Fibroblast of upper back skin (primary cell): ENCODE data around the gene NOS3.
A peak's percentile ranks its signal among the peaks of the same experiment; 100 is the strongest.

Experiments
- DNase-seq: peaks from one replicate; pipeline ENCODE4 v3.0.0-alpha.2; 2013

NOS3 gene

GRCh38 chr7:150990416-150991186 is at the start of gene NOS3:
TSS of gene NOS3 (plus strand) at chr7:150991017. CDS start at chr7:150993804, 2,787 bp downstream.
- no peak for DNase-seq

- DNase-seq = no peak
These were observed 49.3 kb upstream of the NOS3 start for GRCh38 chr7:150941351-150942000.

DNA sequence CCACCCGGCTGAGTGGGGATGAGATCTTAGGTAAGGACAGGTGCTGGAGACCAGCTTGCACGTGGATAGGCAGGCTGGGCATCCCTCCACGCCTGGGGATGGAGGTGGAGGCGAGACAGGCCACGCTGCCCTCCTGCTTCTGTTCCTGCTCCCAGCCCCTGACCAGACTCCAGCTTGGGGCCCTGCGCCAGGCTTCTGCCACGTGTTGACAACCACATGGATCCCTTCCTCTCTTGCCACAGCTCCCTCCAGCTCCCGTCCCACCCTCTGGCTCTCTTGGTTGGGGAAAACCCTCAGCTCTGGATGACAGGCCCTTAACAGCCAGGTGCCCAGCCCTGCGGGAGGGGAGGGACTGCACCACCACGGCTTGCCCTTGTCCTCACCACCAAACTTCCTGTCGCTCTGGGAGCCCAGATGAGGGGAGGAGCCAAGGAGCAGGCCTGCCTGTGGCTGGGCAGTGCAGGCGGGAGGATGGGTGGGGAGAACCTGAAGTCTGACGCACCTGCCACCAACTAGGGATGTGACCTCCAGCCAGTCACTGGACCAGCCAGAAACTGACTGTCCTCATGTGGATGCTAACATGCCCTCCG is 48.7 kb upstream of the NOS3 start:
- DNase-seq = no peak

GRCh38 chr7:150942591-150943452 is 48.0 kb upstream of the NOS3 start:
- no peak for DNase-seq

DNA sequence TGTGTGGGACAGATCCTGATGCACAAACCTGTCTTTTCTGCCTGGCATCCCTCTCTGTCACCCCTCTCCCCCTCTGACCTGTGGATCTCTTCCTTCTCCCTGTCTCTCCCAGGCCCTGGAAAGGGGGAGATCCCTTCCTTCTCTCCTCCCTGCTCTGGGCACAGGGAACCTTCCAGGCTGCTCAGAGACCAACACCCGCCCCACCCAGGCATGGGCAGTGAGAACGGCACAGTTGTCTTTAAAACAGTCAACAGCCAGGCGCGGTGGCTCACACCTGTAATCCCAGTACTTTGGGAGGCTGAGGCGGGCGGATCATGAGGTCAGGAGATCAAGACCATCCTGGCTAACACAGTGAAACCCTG is 47.4 kb upstream of the NOS3 start:
- DNase-seq = no peak

DNA sequence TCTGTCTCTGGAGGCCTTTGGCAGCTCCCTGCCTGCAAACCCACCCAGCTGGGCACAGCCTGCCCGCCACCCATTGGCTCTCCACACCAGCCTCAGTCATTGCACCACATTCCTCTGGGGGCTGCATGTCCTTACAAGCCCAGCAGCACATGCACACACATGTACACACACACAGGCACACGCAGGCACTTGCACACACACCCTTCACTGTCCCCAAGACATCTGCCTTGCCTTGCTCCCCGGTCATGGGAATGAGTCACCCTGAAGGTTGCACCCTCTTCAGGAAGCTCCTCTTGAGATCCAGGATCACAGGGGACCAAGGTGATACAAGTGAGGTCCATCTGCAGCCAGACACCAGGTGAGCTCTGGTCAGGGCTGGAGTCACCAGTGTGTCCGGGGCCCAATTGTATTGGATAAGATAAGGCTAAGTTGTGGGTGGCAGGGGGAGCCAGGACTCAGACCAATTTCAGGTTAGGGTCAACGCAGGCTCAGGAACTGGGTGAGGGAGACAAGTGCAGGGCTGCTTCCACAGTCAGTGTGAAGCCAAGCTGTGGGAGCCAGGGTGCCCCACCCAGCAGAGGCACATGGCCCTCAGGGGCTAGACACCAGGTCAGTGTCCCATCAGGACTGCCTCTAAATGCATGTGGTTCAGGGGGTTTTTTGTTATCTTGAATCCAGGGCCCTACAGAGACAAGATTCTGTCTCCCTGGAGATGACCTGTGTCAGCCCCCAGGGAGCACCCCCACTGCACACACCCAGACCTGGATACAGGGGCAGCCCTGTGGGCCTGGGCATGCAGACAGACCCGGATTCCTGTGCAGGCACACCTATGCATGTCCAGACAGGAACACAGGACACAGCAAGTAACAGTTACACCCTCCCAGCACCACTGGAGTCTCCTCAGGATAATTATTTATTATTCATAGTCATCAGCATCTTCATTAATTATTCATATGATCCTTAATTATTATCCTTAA is 46.5 kb upstream of the NOS3 start:
- no peak for DNase-seq

DNA sequence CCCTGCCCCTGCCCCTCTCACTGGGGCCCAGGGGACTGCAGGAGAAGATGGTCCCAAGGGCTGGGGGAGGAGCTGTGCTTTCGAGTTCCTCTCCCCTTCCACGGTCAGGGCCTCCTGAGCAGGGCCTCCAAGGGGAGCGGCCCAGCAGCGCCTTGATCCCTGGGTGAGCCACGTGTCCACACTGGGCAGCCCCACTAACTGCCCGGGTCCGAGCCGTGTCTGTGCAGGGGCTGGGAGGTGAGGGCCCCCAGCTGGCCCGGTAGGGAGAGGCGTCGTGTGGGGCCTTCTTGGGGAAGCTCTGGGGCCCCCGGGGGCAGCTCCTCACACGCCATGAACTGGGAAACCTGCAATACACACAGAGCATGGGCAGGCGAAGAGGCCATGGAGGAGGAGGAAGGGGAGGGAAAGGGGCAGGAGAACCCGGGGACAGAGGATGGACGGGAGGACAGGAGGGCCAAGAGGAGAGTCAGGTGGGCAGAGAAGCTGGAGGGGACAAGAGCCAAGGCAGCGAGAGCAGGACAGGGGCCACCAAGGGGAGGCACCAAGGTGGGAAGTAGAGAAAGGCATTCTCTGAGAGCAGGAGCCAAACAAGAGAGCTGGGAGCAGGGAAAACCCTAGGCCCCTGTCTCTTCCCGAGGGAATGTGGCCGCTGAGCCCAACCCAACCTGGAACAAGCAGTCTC is 45.5 kb upstream of the NOS3 start:
- DNase-seq = no peak

DNA sequence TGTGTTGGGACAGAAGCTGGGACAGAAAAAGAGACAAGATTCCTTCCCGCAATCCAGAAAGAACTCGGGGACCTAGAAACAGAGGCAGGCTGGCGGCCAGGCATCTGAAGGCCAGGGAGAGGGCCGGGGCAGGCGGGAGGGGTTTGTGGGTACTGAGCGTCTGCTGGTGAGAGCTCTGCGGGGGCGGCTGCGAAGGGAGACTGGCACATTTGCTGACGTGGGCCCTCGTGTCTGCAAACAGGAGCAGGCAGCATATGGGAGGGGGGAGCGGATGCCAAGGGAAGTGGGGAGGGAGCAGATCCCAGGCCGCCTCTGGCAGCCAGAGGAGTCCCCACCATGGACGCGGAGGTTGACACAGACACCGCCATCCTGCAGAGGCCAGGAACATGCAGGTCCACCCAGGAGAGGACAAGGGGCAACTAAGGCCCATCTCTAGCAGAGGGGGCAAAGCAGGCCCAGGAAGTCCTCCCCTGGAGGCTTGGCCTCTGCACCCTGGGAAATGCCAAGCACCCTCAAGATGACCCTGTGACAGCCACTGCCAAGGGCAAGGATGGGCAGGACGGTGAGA is 44.9 kb upstream of the NOS3 start:
- DNase-seq = no peak

- no peak for DNase-seq
These were observed 44.2 kb upstream of the NOS3 start for GRCh38 chr7:150946421-150947240.

GRCh38 chr7:150947241-150947745 is 43.5 kb upstream of the NOS3 start:
- DNase-seq = no peak

GRCh38 chr7:150947761-150948651 is 42.8 kb upstream of the NOS3 start:
- no peak for DNase-seq

DNA sequence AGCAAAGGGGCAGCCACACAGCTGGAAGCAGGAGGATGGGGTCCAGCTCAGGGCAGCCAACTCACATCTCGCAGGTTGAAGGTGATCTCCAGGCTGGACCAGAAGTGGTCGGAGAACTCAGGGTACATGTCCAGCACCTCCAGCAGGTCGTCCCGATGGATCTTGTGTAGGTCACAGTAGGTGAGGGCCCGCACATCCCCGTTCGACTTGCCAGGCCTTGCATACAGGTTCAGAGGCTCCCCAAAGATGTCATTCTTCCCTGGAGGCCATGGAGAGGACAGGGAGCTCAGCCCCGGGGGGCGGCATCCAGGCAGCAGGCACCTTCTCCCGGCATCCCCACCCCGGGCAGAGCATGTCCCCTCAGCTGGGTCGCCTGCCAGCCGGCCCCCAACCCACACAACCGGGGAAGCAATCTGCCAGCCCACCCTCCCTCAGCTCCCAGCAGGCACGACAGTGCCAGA is 42.0 kb upstream of the NOS3 start:
- no peak for DNase-seq

DNA sequence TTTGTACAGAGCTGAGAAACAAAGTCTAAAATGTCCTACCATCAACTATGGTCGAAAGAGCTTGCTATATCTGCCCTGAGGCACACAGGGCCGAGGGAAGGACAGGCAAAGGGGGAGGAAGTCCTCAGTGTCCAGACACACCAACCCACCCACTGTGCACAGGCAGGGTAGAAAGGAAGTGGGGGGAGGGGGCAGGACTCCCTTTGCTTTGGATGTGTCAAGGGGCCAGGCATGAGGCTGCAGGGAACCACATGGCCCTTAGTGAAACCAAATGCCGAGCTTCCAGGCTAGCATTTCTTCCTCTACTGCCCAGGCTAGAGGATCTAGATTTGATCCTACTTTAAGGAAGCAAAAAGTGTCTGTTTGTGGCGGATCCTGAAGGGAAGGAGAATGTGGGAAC is 41.3 kb upstream of the NOS3 start:
- DNase-seq = peak; percentile 15

GRCh38 chr7:150949971-150950491 is 40.8 kb upstream of the NOS3 start:
- no peak for DNase-seq

DNA sequence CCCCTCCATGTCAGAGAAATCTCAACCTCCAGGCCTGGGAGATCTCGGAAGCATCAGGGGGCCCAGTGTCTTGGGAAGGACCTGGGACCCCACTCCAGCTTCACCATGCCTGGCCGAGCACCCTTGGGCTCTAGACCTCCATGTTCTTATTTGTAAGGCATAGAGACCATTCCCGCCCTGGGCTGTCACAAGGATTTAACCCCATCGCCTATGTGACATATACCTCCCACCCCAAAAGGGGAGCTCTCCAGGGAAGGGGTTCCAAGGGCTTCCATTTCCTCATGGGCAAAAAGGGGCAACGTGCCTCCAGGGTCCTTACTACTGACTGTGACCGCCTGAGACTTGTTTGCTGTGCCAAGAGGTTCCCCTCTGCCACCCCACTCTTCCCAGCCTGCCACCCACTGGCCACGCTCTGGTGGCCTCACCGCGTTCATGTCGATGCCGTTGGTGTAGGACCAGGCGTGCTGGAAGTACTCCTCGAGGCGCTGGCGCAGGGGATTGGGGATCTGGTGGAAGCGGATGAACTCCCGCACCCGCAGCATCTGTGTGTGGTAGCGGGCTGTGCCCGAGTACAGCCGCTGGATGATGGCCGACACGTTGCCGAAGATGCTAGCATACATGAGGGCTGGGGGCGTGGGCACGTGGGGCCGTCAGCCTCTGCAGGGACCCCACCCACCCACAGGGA is 40.2 kb upstream of the NOS3 start:
- DNase-seq = no peak

- no peak for DNase-seq
These were observed 39.7 kb upstream of the NOS3 start for GRCh38 chr7:150951181-150951520.

DNA sequence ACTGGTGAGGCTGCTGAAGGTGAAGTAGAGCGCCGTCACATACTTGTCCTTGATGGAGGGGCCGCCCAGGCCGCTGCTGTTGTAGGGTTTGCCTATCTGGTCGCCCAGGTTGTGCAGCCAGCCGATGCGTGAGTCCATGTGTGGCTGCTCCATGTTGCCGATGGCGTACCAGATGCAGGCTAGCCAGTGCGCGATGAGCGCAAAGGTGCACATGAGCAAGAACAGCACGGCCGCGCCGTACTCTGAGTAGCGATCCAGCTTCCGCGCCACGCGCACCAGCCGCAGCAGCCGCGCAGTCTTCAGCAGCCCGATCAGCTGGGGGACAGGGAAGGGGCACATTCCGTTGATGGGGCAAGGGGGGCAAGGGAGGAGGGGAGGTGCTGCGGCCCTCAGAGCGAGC is 39.3 kb upstream of the NOS3 start:
- no peak for DNase-seq
